Renal cortex interstitium (tissue), 11 donors: ENCODE results near the gene SLITRK3. TPM values are rescaled to one million over a fixed set of nuclear protein-coding genes. Genes with fewer than 3 reads are reported as not detected.
"Not testable (repeated sequence)": the region's sequence is repeated elsewhere in the genome, so short reads cannot be mapped to it uniquely, and the experiment has no call there.

Source experiments
- DNase-seq, 11 donors: peaks; one replicate each; pipeline ENCODE4 v3.0.0-alpha.2; 2013; ENCODE audit warnings: low read depth in 9 of 11, low spot score in 4 of 11; ENCODE audit errors: extremely low read depth in 1 of 11
- polyA plus RNA-seq, 3 donors: library from polyadenylated mRNA; unstranded; fragments of 120-200 nt; gene quantifications; one replicate each; pipeline ENCODE4 v1.2.1, GENCODE V29; 2013; ENCODE audit not compliant: insufficient read length in 3 of 3

Gene SLITRK3
- polyA plus RNA-seq, 3 donors = 0.18 to 0.64 (median 0.49) TPM

- no peak for DNase-seq
These were observed 2.6 kb downstream of the SLITRK3 start for GRCh38 chr3:165193366-165194254.

- DNase-seq = no peak
These were observed 3.5 kb downstream of the SLITRK3 start for GRCh38 chr3:165192610-165193192.

- DNase-seq = no peak
These were observed 4.7 kb downstream of the SLITRK3 start for GRCh38 chr3:165191491-165191890.

GRCh38 chr3:165188452-165188851 is 7.7 kb downstream of the SLITRK3 start:
- DNase-seq = no peak

GRCh38 chr3:165185707-165186327 is 10.4 kb downstream of the SLITRK3 start:
- DNase-seq = peak in 6 of 11 donors; percentile 41 to 61 (median 52)

- DNase-seq = no peak
These were observed 14.6 kb downstream of the SLITRK3 start for GRCh38 chr3:165181556-165181955.

- DNase-seq = no peak
These were observed 25.9 kb downstream of the SLITRK3 start for GRCh38 chr3:165170236-165170635.

GRCh38 chr3:165169368-165169767 is 26.8 kb downstream of the SLITRK3 start:
- DNase-seq = no peak

- no peak for DNase-seq
These were observed 33.3 kb downstream of the SLITRK3 start for GRCh38 chr3:165162883-165163282.

GRCh38 chr3:165159760-165160421 is 36.3 kb downstream of the SLITRK3 start:
- no peak for DNase-seq

GRCh38 chr3:165158011-165158410 is 38.2 kb downstream of the SLITRK3 start:
- DNase-seq = no peak

- DNase-seq = no peak
These were observed 39.3 kb downstream of the SLITRK3 start for GRCh38 chr3:165156757-165157420.

GRCh38 chr3:165148876-165149441 is 47.2 kb downstream of the SLITRK3 start:
- no peak for DNase-seq

- DNase-seq = no peak
These were observed 51.9 kb downstream of the SLITRK3 start for GRCh38 chr3:165144271-165144670.

- not testable (repeated sequence) for DNase-seq
These were observed 56.3 kb downstream of the SLITRK3 start for GRCh38 chr3:165139918-165140317.
